H1 (cell line): Measurements from ENCODE around the gene MDM1. TPM values are rescaled to one million over a fixed set of nuclear protein-coding genes. Genes with fewer than 3 reads are reported as not detected.

ENCODE experiments used
- CHD7 ChIP-seq: fragments of 300-600 bp; sonication (generic); IDR thresholded peaks from 2 replicates; pipeline ENCODE4 v1.7.1; 2012; ENCODE audit warnings: low read length, moderate library complexity, mild to moderate bottlenecking, inconsistent platforms; ENCODE audit not compliant: insufficient replicate concordance
- HDAC2 ChIP-seq, 2 experiments: fragments of 300-600 bp in 1 of 2; sonication (generic) in 1 of 2; IDR thresholded peaks; 2 replicates each; pipeline ENCODE4 v1.6.1; 2011 to 2012; ENCODE audit warnings: low read depth in 2 of 2, low read length in 2 of 2, mild to moderate bottlenecking in 2 of 2, moderate library complexity in 2 of 2, borderline replicate concordance in 1 of 2, inconsistent platforms in 1 of 2
- POLR2A ChIP-seq, 2 experiments: IDR thresholded peaks; 1 replicate in 1 of 2; 2 replicates in 1 of 2; pipeline ENCODE4 v1.6.1; 2011; ENCODE audit warnings: low read depth in 2 of 2, low read length in 2 of 2, mild to moderate bottlenecking in 2 of 2; ENCODE audit errors: control extremely low read depth in 1 of 2
- POLR2AphosphoS5 ChIP-seq: IDR thresholded peaks from 2 replicates; pipeline ENCODE4 v1.6.1; 2011; ENCODE audit warnings: low read depth, low read length
- TBP ChIP-seq: IDR thresholded peaks from 2 replicates; pipeline ENCODE4 v1.6.1; 2011; ENCODE audit warnings: low read depth, low read length, improper control_type of control experiment
- polyA plus RNA-seq, 7 experiments: library from polyadenylated mRNA; depleted of rRNA in 3 of 7; stranded (reverse) in 5 of 7; unstranded in 2 of 7; fragments of >200 nt in 5 of 7; fragments of 200-250 nt in 2 of 7; gene quantifications; 1 replicate in 5 of 7; 2 replicates in 1 of 7; 4 replicates in 1 of 7; pipeline versions ENCODE4 v1.2.1 to v1.2.3, GENCODE V29; 2011 to 2013; ENCODE audit warnings: missing spikeins in 2 of 7, mixed read lengths in 2 of 7
- total RNA-seq: library from RNA; stranded (reverse); fragmentation: NEBNext Ultra II Directional; extraction: Animal tissue kit (Norgen Biotek cat#: 25700); gene quantifications from 2 replicates; pipeline ENCODE4 v1.2.1, GENCODE V29; 2021

The MDM1 gene
- total and polyA plus RNA-seq, 2 of the 8 experiments (the other 6 are each of a cell fraction or from before 2014, with no cell fraction given): 3.1 to 10.7 TPM

DNA sequence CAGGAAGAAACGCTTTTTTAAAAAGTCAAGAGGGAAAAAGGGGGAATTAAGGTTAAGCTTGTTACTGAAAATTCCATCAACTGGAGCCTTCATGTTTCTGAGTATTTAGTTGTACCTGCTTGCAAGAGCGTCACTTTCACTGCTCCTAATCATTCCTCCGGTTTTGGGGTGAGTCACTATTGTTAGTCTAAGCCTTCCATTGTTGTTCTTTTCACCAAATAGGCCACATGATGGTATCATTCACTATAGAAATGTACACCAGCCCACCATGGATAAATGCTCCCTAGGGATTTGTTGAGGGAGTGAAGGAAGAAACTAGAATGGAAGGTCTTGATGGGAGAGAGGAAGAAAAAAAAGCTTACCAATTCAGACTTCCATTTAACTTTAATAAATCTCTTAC lies 81.7 kb downstream of the MDM1 start (continued):
- TF ChIP-seq CHD7: no peak
- TF ChIP-seq TBP: no peak
- TF ChIP-seq HDAC2 (IDR thresholded peaks at IDR 0.05; ENCODE audit: borderline replicate concordance in 1 of 2, low read depth in 2 of 2, low read length in 2 of 2): no peak
- TF ChIP-seq POLR2AphosphoS5: no peak
- TF ChIP-seq POLR2A (IDR thresholded peaks at IDR 0.05; ENCODE audit: control extremely low read depth in 1 of 2, low read depth in 2 of 2, low read length in 2 of 2): no peak
